Ovary (tissue), 9 donors: ENCODE measurements around the gene GPR155. TPM values are rescaled to one million over a fixed set of nuclear protein-coding genes. Genes with fewer than 3 reads are reported as not detected.

Source experiments
- DNase-seq, 5 donors: peaks; one replicate each; pipeline ENCODE4 v3.0.0-alpha.2; 2019 to 2020
- H3K27ac ChIP-seq, 2 donors: fragments of 200-600 bp; one replicate each; pipeline versions ENCODE4 v1.5.1 to v1.8.0; 2019 to 2022
- H3K27me3 ChIP-seq: fragments of 200-600 bp; one replicate; pipeline ENCODE4 v1.8.0; 2022
- H3K36me3 ChIP-seq: fragments of 200-600 bp; sonication (generic); one replicate; pipeline ENCODE4 v1.5.1; 2019
- H3K4me1 ChIP-seq: one replicate; pipeline ENCODE4 v1.8.1; 2013; ENCODE audit warnings: mild to moderate bottlenecking, moderate library complexity; ENCODE audit not compliant: insufficient read depth
- H3K4me3 ChIP-seq: fragments of 200-600 bp; sonication (generic); one replicate; pipeline ENCODE4 v1.5.1; 2017
- H3K9me3 ChIP-seq, 2 donors: fragments of 200-600 bp in 1 of 2; sonication (generic) in 1 of 2; one replicate each; pipeline versions ENCODE4 v1.5.1 to v1.8.1; 2013 to 2019; ENCODE audit warnings: mild to moderate bottlenecking in 1 of 2, moderate library complexity in 1 of 2
- CTCF ChIP-seq, 3 donors: fragments of 450-650 bp in 2 of 3; fragments of 200-600 bp in 1 of 3; IDR thresholded peaks; one replicate each; pipeline versions ENCODE4 v1.5.1 to v1.8.0; 2016 to 2022; ENCODE audit warnings: antibody characterized with exemption in 3 of 3, mild to moderate bottlenecking in 1 of 3
- EP300 ChIP-seq: sonication (generic); formaldehyde crosslinking; IDR thresholded peaks from one replicate; pipeline ENCODE4 v1.6.1; 2017; ENCODE audit warnings: antibody characterized with exemption
- POLR2A ChIP-seq: fragments of 450-650 bp; IDR thresholded peaks from one replicate; pipeline ENCODE4 v1.6.1; 2017; ENCODE audit warnings: antibody characterized with exemption, mild to moderate bottlenecking, moderate library complexity
- WGBS, 3 donors: extraction: QIAGEN DNeasy Blood & Tissue Kit in 1 of 3; methylation state at CpG; one replicate each; pipeline versions ENCODE4 v1.1.5 to v1.1.7; 2013 to 2017; 5-methylcytosine and 5-hydroxymethylcytosine counted together
- intact Hi-C, 4 donors: fragments of 100-400 bp; cut with DNase I; formaldehyde crosslinking; loops; one replicate each; pipeline versions ENCODE4 v1.11.0 to v1.15.1; 2022 to 2023
- polyA plus RNA-seq, 2 donors: library from polyadenylated mRNA; stranded (reverse); fragments of 200-250 nt in 1 of 2; fragments of 350-450 nt in 1 of 2; fragmentation: Illumina TruSeq in 1 of 2; extraction: RNeasy Lipid Tissue Mini Kit (QIAGEN cat#74804) in 1 of 2; gene quantifications; one replicate each; pipeline ENCODE4 v1.2.3, GENCODE V29; 2013 to 2014
- total RNA-seq, 7 donors: library from RNA; depleted of rRNA in 2 of 7; stranded (reverse); fragments of >200 nt in 2 of 7; fragmentation: NEBNext Ultra II Directional in 3 of 7; extraction: Animal tissue kit (Norgen Biotek cat#: 25700) in 3 of 7; gene quantifications; one replicate each; pipeline versions ENCODE4 v1.1.0 to v1.2.4, GENCODE V29; 2016 to 2023
- donor health status: DM: no; HTN: no; CAD: no; lungs with moderate emphysema.
- donor health status: DM: no; HTN: no; CAD: no.
- donor health status: Bipolar disorder and iron deficiency.
- donor health status: DM: yes; HTN: yes; CAD: no.
- donor health status: DM: no; HTN: no; CAD: no.
- donor health status: DM: yes; HTN: yes; CAD: no.

Gene GPR155
- total and polyA plus RNA-seq, 9 donors, result 1.9 to 7.2 (median 3.9) TPM

DNA sequence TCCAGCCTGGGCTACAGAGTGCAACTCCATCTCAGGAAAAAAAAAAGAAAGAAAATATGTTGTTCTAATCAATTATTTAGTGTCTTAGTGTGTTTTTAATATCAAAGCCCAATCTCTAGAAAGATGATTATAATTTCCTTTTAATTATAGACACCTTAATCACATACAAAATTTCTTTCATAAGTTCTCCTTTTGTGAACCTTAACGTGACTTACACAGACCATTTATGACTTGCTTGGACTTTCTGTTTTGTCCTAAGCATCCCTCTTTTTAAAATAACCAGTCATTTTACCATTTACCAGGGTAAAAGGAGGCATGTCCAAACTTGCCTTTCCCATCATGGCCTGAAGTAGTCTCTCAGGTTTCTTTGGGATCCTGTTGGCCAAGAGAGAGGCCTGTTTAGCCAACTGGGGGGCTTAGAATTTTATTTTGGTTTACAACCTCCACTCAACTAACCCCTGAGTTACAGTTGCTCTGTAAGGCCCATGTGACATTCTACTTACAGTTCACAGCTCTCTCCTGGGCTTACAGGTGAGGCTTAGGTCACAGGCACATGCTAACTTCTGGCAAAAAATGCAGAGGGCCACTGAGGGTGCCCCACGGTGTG, 23.9 kb upstream of the GPR155 start:
- Histone ChIP-seq H3K27ac (no peak overlapping the region), H3K9me3 (peaks cover 0 to 5% of the 10 kb centered on the region in 2 donors), H3K4me3 (no peak overlapping the region), H3K4me1 (no peaks in the 10 kb centered on the region), H3K27me3 (no peaks in the 10 kb centered on the region), H3K36me3 (no peaks in the 10 kb centered on the region)
- intact Hi-C loops, result no loop called here
- WGBS, 3 donors, result 40 to 42% (median 42%) methylated on average over 2 of the region's 2 CpGs
- DNase-seq, result no peak
- no peak for TF ChIP-seq EP300
- TF ChIP-seq POLR2A, result no peak
- no peak for TF ChIP-seq CTCF (IDR thresholded peaks at IDR 0.05)

- Histone ChIP-seq H3K36me3 (no peaks in the 10 kb centered on the region), H3K27me3 (no peaks in the 10 kb centered on the region), H3K27ac (no peak overlapping the region), H3K9me3 (no peaks in the 10 kb centered on the region), H3K4me1 (no peaks in the 10 kb centered on the region), H3K4me3 (no peak overlapping the region)
- DNase-seq, result no peak
- TF ChIP-seq CTCF (IDR thresholded peaks at IDR 0.05), result no peak
- no peak for TF ChIP-seq EP300
- TF ChIP-seq POLR2A, result no peak
- WGBS, 3 donors, result 64 to 72% (median 66%) methylated on average over 3 of the region's 3 CpGs
- intact Hi-C loops, result no loop called here
Measured at GRCh38 chr2:174503161-174503809, 16.5 kb upstream of the GPR155 start.

DNA sequence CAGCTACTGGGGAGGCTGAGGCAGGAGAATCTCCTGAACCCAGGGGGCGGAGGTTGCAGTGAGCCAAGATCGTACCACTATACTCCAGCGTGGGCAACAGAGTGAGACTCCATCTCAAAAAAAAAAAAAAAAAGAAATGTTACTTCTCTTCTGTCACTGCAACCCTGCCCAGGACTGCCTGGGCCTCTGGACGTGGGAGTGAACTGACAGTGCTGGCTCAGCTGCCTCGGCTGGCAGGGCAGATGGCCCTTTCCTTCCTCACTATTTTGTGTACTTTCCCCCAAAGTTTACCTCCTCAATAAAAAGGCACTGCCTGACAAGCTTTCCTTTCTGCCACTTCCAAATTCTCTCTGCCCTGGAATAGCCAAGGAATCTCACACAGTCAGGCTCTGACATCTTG, 12.5 kb upstream of the GPR155 start:
- no peaks in the 10 kb centered on the region for H3K9me3 ChIP-seq
- no peaks in the 10 kb centered on the region for H3K4me1 ChIP-seq
- WGBS, 3 donors, result 76 to 87% (median 82%) methylated on average over 5 of the region's 5 CpGs
- TF ChIP-seq CTCF (IDR thresholded peaks at IDR 0.05) (no peak), POLR2A (no peak), EP300 (no peak)
- H3K36me3 ChIP-seq, result no peaks in the 10 kb centered on the region
- DNase-seq, result no peak
- no peak overlapping the region for H3K4me3 ChIP-seq
- H3K27me3 ChIP-seq, result no peaks in the 10 kb centered on the region
- intact Hi-C loops, result no loop called here
- no peak overlapping the region for H3K27ac ChIP-seq

GRCh38 chr2:174495365-174496012, 8.7 kb upstream of the GPR155 start:
- whole genome bisulfite sequencing, 3 donors, result 52 to 70% (median 64%) methylated on average over 5 of the region's 5 CpGs
- Histone ChIP-seq H3K36me3 (no peaks in the 10 kb centered on the region), H3K4me3 (no peak overlapping the region), H3K27ac (no peak overlapping the region), H3K9me3 (no peaks in the 10 kb centered on the region), H3K4me1 (peaks cover 2% of the 10 kb centered on the region), H3K27me3 (no peaks in the 10 kb centered on the region)
- intact Hi-C loops, result no loop called here
- TF ChIP-seq EP300 (no peak), CTCF (IDR thresholded peaks at IDR 0.05) (no peak), POLR2A (no peak)
- DNase-seq, result no peak
